ENCODE results near the gene OR2V1. TPM values are rescaled to one million over a fixed set of nuclear protein-coding genes. Genes with fewer than 3 reads are reported as not detected.
A peak's percentile ranks its signal among the peaks of the same experiment; 100 is the strongest.
"Not testable (repeated sequence)": the region's sequence is repeated elsewhere in the genome, so short reads cannot be mapped to it uniquely, and the experiment has no call there.

OR2V1 gene
- total RNA-seq, 2 experiments from 2014 or later = not detected

DNA sequence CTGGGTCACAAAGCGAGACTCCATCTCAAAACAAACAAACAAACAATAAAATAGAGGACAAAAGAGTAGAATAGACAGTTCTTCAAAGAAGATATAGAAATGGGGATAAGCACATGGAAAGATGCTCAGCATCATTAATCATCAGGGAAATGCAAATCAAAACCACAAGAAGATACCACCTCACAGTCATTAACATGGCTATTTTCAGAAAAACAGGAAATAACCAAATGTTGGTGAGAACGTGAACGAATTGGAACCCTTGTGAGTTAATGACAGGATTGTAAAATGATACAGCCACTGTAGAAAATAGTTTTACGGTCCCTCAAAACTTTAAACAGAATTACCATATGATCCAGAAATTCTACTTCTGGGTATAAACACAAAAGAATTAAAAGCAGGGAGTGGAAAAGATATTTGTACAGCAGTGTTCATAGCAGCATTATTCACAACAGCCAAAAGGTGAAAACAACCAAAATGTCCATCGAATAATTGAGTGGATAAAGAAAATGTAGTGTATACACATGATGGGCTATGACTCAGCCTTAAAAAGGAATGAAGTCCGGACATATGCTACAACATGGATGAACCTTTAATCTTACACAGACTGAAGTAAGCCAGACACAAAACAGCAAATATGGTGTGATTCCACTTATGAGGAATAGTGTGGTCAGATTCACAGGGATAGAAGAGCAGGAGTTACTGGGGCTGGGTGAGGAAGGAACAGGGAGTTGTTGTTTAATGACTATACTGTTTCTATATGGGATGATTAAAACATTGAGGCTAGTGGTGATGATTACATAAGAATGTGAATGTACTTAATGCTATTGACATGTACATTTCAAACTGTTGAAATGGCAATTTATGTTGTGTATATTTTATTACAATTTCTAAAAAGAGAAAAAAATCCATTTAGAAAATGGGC, 36.1 kb upstream of the OR2V1 start:
- Mint-ChIP-seq H3K4me3 (no peak overlapping the region), H3K36me3 (no peaks in the 10 kb centered on the region), H3K27ac (no peak overlapping the region), H3K9me3 (ENCODE audit: low read depth) (no peaks in the 10 kb centered on the region), H3K27me3 (peaks cover 73% of the 10 kb centered on the region), H3K4me1 (peaks cover 73% of the 10 kb centered on the region)
- CTCF ChIA-PET = interaction anchor here (1.0 to 1.5 kb wide), 2 partner anchors 8 to 10 kb away, joined by 4 to 8 read pairs; no protein-coding TSS in a partner anchor
- DNase-seq (no peak), ATAC-seq (no peak)

DNA sequence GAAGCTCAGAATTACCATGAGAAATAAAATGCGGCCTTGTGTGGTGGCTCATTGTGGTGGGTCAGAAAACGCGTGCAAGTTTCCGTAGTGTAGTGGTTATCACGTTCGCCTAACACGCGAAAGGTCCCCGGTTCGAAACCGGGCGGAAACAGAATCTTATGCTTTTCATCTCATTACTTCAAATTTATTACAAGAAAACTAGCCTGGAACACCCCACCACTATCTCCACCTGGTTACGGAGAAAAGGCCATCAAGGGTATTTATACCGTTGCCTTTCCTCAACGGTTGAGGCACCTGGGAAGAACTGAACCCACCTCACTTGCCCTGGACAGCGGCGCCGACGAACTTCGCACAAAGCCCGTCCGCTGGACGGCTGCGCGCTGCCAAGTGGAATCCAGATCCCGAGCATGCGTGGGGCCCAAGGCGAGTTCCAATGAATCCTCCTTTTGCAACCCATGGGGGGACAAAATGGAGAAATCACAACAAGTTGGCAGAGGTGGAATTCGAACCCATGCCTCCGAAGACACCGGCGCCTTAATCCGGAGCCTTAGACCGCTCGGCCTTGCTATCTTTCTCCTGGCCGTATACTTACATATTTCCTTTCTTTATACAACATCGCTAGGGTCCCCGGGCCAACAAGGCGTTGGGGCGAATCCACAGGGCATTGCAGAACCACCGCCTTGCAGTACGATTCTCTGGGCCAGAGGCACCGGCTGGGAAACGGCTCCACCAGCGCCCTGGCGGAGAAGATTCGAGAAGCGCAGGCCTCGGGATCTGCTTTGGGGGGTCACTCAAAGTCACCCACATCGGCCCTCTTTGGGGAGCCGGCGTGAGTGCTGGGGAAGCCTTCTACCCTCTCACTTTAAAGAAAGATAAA, 33.3 kb upstream of the OR2V1 start:
- H3K36me3 Mint-ChIP-seq = no peaks in the 10 kb centered on the region
- peaks cover 52% of the 10 kb centered on the region for H3K27me3 Mint-ChIP-seq
- ATAC-seq (no peak), DNase-seq (no peak)
- H3K4me3 Mint-ChIP-seq = peak overlapping the region; percentile 66
- H3K4me1 Mint-ChIP-seq = peaks cover 72% of the 10 kb centered on the region
- H3K9me3 Mint-ChIP-seq (ENCODE audit: low read depth) = no peaks in the 10 kb centered on the region
- H3K27ac Mint-ChIP-seq = peak overlapping the region; percentile 81
- CTCF ChIA-PET = interaction anchor here (1.0 to 1.4 kb wide), 3 partner anchors 8 to 28 kb away, joined by 3 to 7 read pairs (median 4); no protein-coding TSS in a partner anchor

DNA sequence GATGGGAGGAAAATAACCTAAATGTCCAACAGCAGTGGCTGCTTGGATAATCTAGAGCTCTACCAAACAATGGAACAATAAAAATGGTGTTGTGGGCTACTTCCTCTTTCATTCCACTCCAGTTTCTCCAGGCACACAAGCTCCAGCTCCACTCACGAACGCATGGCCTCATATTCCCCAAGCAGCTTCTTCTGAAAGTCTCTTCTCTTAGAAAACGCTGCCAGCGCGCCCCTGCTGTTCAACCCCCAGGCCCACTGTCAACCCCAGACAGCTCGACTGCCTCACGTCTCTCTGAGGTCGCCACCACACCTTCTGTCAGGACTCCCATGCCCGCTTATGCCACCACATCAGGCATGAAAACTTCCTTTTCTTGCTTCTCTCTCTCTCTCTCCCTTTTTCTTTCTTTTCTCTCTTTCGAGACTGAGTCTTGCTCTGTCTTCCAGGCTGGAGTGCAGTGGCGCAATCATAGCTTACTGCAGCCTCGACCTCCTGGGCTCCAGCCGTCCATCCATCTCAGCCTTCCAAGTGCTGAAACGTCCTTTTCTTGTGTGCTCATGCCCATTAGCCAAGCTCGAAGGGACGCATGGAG, 32.6 kb upstream of the OR2V1 start:
- ATAC-seq = no peak
- Mint-ChIP-seq H3K27me3 (peaks cover 45% of the 10 kb centered on the region), H3K4me1 (peaks cover 68% of the 10 kb centered on the region), H3K9me3 (ENCODE audit: low read depth) (no peaks in the 10 kb centered on the region), H3K4me3 (peak overlapping the region; percentile 66), H3K27ac (peak overlapping the region; percentile 81), H3K36me3 (no peaks in the 10 kb centered on the region)
- CTCF ChIA-PET = interaction anchor here (1.0 to 1.4 kb wide), 2 partner anchors 8 to 20 kb away, joined by 4 to 7 read pairs; no protein-coding TSS in a partner anchor
- DNase-seq = no peak

DNA sequence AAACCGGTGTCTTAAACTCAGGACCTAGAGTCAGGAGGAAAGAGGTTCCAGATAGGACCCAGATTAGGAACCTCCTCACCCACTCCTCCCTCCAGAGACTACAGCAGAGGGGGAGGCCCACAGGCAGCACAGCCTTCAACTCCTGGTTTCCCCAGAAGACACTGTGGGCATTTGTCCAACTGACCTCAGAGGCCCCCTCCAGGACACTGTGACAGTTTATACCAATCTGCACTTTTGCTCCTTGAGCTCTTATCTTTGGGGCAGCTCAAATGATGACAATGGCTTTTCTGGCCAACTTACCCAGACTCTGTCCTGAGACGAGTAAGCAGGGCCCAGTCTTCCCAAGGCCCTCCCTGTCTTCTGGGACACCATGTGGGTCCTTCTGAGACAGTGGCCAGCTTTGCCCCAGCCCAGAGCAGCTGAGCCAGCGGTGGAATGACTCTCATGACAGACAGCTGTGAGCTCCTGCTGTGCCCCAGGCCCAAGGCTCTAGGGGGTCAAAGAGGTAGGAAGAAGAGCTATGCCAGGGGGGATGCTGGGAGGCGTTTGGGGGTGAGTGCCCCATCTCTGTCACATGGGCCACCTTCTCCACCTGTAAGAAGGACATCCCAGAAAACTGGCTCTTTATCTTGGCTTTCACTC, 30.7 kb upstream of the OR2V1 start:
- Mint-ChIP-seq H3K36me3 (no peaks in the 10 kb centered on the region), H3K27me3 (peaks cover 27% of the 10 kb centered on the region), H3K4me1 (peaks cover 61% of the 10 kb centered on the region), H3K4me3 (peak overlapping the region; percentile 72), H3K9me3 (ENCODE audit: low read depth) (no peaks in the 10 kb centered on the region), H3K27ac (peak overlapping the region; percentile 94)
- DNase-seq (no peak), ATAC-seq (no peak)
- CTCF ChIA-PET = interaction anchor here (0.9 to 1.1 kb wide), 2 partner anchors 23 to 28 kb away, joined by 4 read pairs; no protein-coding TSS in a partner anchor

DNA sequence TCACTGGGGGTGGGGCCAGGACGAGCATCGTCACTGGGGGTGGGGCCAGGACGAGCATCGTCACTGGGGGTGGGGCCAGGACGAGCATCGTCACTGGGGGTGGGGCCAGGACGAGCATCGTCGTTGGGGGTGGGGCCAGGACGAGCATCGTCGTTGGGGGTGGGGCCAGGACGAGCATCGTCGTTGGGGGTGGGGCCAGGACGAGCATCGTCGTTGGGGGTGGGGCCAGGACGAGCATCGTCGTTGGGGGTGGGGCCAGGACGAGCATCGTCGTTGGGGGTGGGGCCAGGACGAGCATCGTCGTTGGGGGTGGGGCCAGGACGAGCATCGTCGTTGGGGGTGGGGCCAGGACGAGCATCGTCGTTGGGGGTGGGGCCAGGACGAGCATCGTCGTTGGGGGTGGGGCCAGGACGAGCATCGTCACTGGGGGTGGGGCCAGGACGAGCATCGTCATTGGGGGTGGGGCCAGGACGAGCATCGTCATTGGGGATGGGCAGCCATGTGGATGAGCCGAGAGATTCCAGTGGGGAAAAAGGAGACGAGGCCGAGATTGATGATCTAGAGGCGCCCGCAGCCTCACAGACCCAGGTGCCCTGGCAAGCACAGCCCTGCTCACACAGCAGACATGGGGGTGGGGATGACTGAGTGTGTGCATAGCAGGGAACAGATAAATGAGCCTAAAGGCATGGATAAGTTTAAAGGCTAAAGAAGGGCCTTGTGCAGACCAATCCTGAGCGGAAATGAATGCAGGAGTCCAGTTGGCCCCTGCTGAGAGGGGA, 30.0 kb upstream of the OR2V1 start:
- peak overlapping the region; percentile 81 for H3K4me3 Mint-ChIP-seq
- H3K4me1 Mint-ChIP-seq = peaks cover 63% of the 10 kb centered on the region
- H3K27ac Mint-ChIP-seq = peak overlapping the region; percentile 94
- not testable (repeated sequence) for H3K36me3 Mint-ChIP-seq; H3K9me3 Mint-ChIP-seq (ENCODE audit: low read depth)
- peak; percentile 43 for ATAC-seq
- CTCF ChIA-PET = interaction anchor here (0.9 to 2.1 kb wide), 5 partner anchors 9 to 83 kb away, joined by 3 to 10 read pairs (median 4); partner anchors contain the start of gene RACK1
- peak; percentile 72 for DNase-seq
- peaks cover 20% of the 10 kb centered on the region for H3K27me3 Mint-ChIP-seq

DNA sequence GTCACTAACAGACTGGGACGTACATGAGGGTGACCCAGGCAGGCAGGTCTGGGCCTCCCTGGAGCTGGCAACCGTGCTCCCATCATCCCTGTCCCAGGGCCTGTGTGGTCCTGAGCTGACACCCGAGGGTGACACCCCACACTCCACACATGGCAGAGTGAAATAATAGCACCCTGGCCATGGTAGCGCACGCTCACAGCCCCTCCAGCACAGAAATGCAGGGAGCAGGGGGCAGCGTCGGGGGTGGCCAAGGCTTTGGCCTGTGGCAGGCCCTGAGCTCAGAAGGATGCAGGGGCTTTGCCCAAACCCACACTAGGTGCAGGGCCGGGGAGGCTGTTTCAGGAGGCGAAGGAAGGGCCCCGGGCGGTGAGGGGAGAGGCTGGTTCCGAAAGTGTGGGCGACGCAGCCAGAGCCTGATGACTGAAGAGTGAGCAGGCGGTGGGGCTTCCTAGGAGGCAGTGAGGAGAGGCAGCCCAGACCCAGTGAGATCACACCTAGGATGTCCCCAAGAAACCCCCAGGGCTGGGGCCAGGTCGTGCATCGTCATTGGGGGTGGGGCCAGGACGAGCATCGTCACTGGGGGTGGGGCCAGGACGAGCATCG, 29.3 kb upstream of the OR2V1 start:
- Mint-ChIP-seq H3K36me3 (no peaks in the 10 kb centered on the region), H3K27me3 (peaks cover 14% of the 10 kb centered on the region), H3K27ac (peak overlapping the region; percentile 97), H3K9me3 (ENCODE audit: low read depth) (no peaks in the 10 kb centered on the region), H3K4me1 (peaks cover 63% of the 10 kb centered on the region), H3K4me3 (peak overlapping the region; percentile 81)
- ATAC-seq (peak; percentile 78), DNase-seq (peak; percentile 87)
- CTCF ChIA-PET = interaction anchor here (0.6 to 2.1 kb wide), 8 partner anchors 10 to 84 kb away, joined by 3 to 10 read pairs (median 3); partner anchors contain the start of gene RACK1

DNA sequence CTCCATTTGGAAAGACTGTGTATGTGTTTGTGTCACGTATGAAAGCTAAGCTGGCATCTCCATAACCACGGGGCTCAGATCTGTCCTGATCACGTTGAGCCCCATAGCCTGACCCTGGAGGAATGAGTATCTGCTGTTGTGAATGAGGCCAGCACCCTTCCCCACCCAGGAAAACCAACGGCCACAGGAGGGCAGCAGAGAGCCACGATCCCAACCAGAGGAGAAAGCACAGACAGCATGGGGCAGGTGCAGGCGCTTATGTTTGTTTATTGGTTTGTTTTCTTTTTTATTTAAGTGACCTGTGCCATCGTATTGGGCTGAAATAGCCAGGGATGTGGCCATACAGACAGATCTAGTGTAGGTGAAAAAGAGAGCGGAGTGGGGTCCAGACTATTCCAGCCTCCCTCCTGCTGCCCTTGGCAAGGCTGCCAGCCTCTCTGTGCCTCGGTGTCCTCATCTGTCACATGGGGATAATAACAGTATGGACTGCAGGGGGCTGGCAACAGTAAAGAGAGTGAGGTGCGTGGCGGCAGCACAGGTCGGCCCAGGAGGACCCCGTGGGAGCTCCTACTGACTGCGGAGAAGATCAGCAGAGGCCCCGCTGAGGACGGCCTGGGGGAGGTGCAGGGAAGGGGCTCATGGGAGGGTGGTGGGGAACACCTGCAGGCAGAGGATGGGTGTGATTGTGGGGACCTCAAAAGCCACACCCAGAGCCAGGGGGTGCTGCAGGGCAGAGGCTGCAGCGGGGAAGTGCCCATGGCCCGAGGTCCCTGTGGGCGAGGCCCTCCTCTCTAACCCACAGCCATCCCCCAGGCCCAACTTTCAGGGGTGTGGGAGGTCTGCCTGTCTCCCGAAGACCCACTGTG, 28.6 kb upstream of the OR2V1 start:
- CTCF ChIA-PET = interaction anchor here (0.6 to 2.1 kb wide), 9 partner anchors 8 to 85 kb away, joined by 3 to 10 read pairs (median 3); partner anchors contain the start of gene RACK1
- peaks cover 66% of the 10 kb centered on the region for H3K4me1 Mint-ChIP-seq
- peaks cover 10% of the 10 kb centered on the region for H3K27me3 Mint-ChIP-seq
- no peaks in the 10 kb centered on the region for H3K36me3 Mint-ChIP-seq
- ATAC-seq (peak; percentile 76), DNase-seq (peak; percentile 95)
- H3K4me3 Mint-ChIP-seq = peak overlapping the region; percentile 51
- H3K27ac Mint-ChIP-seq = peak overlapping the region; percentile 97
- peaks cover 2% of the 10 kb centered on the region for H3K9me3 Mint-ChIP-seq (ENCODE audit: low read depth)

DNA sequence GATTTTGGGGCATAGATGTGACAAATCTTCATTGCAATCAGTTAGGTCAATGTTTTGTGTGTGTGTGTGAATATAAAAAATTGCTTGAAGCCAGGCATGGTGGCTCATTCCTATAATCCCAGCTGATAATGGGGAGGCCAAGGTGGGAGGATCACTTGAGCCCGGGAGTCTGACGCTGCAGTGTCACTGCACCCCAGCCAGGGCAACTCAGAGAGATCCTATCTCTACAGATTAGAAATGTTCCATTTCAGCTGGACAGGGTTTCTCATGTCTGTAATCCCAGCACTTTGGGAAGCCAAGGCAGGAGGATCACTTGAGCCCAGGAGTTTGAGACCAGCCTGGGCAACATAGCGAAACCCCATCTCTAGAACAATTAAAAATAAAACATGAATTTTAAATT, 27.9 kb upstream of the OR2V1 start:
- no peak for DNase-seq
- Mint-ChIP-seq H3K9me3 (ENCODE audit: low read depth) (peaks cover 2% of the 10 kb centered on the region), H3K4me1 (peaks cover 66% of the 10 kb centered on the region), H3K36me3 (no peaks in the 10 kb centered on the region), H3K27me3 (peaks cover 9% of the 10 kb centered on the region), H3K4me3 (no peak overlapping the region), H3K27ac (no peak overlapping the region)
- ATAC-seq = no peak
- CTCF ChIA-PET = interaction anchor here (1.4 to 2.1 kb wide), 5 partner anchors 9 to 29 kb away, joined by 3 to 10 read pairs (median 4); no protein-coding TSS in a partner anchor

DNA sequence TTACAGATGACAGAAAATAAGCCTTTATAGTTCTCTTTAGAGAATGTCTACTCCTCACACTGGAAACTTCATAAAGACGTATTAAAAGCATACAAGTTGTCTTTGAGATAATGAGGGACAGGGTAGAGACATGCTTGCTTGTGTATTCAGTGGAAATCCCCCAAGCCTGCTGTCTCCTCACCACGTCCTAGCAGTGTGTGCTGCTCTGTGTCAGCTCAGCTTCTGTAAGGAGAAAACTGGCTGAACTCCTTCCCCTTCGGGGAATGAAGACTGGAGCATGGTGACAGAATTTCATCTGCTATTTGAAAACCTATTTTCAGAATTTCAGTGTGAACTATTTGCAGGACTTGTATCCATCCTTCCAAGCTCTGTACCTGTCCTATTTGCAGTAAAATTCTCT, 25.8 kb upstream of the OR2V1 start:
- CTCF ChIA-PET = interaction anchor here (0.6 to 2.1 kb wide), 3 partner anchors 28 to 372 kb away, joined by 3 to 7 read pairs (median 5); no protein-coding TSS in a partner anchor
- H3K27ac Mint-ChIP-seq = peak overlapping the region; percentile 57
- DNase-seq (peak; percentile 55), ATAC-seq (no peak)
- no peaks in the 10 kb centered on the region for H3K36me3 Mint-ChIP-seq
- peaks cover 2% of the 10 kb centered on the region for H3K27me3 Mint-ChIP-seq
- H3K4me3 Mint-ChIP-seq = no peak overlapping the region
- H3K4me1 Mint-ChIP-seq = peaks cover 60% of the 10 kb centered on the region
- H3K9me3 Mint-ChIP-seq (ENCODE audit: low read depth) = peaks cover 2% of the 10 kb centered on the region

DNA sequence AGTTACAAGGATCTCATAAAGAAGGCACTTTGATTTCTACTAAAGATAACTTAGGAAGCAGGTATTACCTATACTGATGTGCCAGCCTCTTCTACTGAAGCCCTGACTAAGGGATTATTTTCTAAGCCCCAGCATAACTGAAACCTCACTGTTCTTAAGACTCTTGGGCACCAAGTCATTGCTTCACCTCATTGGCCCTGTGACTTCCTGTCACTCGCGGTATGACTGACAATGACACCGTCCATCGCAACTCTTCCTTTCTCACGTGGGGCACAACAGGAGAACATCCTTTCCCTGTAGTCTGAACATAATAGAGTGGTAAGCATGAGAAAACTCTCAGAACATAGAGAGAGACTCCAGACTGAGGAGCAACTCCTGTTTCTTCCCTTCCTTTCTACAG, 22.8 kb upstream of the OR2V1 start:
- ATAC-seq = peak; percentile 75
- no peaks in the 10 kb centered on the region for H3K36me3 Mint-ChIP-seq
- H3K4me3 Mint-ChIP-seq = no peak overlapping the region
- peaks cover 9% of the 10 kb centered on the region for H3K27me3 Mint-ChIP-seq
- peak; percentile 63 for DNase-seq
- peak overlapping the region; percentile 20 for H3K27ac Mint-ChIP-seq
- H3K9me3 Mint-ChIP-seq (ENCODE audit: low read depth) = peaks cover 2% of the 10 kb centered on the region
- H3K4me1 Mint-ChIP-seq = peaks cover 41% of the 10 kb centered on the region
- CTCF ChIA-PET = no interaction called here

DNA sequence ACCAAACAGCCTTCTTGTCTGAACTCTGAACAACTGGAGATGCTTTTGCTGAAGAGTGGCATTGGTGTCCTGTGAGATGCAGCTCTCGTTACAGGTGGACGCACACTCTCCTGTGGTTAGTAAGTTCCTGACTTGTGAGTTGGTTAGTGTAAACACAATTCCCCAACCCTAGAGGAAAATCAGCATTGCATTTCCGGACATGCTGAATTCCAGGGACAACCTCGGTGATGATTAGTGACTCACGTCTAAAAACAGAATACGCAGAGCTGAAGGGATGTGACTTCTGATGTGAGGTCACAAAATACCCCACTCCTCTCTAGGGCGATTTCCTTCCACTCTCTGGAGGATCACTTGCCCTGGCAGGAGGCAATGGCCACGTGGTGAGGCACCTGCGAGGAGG, 21.4 kb upstream of the OR2V1 start:
- Mint-ChIP-seq H3K4me1 (peaks cover 37% of the 10 kb centered on the region), H3K27ac (no peak overlapping the region), H3K27me3 (peaks cover 16% of the 10 kb centered on the region), H3K4me3 (no peak overlapping the region), H3K9me3 (ENCODE audit: low read depth) (peaks cover 2% of the 10 kb centered on the region), H3K36me3 (no peaks in the 10 kb centered on the region)
- DNase-seq (no peak), ATAC-seq (no peak)
- CTCF ChIA-PET = no interaction called here

Measured in activated CD8-positive, alpha-beta memory T cell treated with anti-CD3 and anti-CD28 coated beads, Interleukin-2, amount 10 ng/mL, durations not matched to agents 7 days and 5 days (primary cell).